MCF 10A (cell line): Measurements from ENCODE around the gene DNMT1. TPM values are rescaled to one million over a fixed set of nuclear protein-coding genes. Genes with fewer than 3 reads are reported as not detected.

ENCODE experiments used
- BruUV-seq: library from RNA; stranded (reverse); fragments of 400-500 nt; replicated peaks from 2 replicates; lab custom pipeline; 2021; lab: Mats Ljungman, UMichigan
- CTCF ChIA-PET: fragments of 300-600 bp; sonication (Branson Sonifier 250); formaldehyde crosslinking; extraction: SDS; loops from one replicate; lab custom pipeline; 2021; ENCODE audit warnings: antibody characterized with exemption, inconsistent platforms; lab: Yijun Ruan, JAX
- POLR2A ChIA-PET: fragments of 300-600, 350-650 bp; sonication (Branson Sonifier 250); formaldehyde crosslinking; extraction: SDS; loops from one replicate; lab custom pipeline; 2020; ENCODE audit warnings: antibody characterized with exemption, inconsistent platforms; lab: Yijun Ruan, JAX
- DNase-seq: peaks from one replicate; pipeline ENCODE4 v3.0.0-alpha.2; 2018; ENCODE audit not compliant: unreplicated experiment
- H3K27ac Mint-ChIP-seq: one replicate; pipeline ENCODE4 v1.8.0; 2022; ENCODE audit warnings: mild to moderate bottlenecking, low read depth, mixed read lengths; ENCODE audit not compliant: unreplicated experiment
- H3K27me3 Mint-ChIP-seq: one replicate; pipeline ENCODE4 v1.8.0; 2022; ENCODE audit warnings: mixed read lengths; ENCODE audit not compliant: insufficient read depth, unreplicated experiment
- H3K36me3 Mint-ChIP-seq: one replicate; pipeline ENCODE4 v1.8.0; 2022; ENCODE audit warnings: mild to moderate bottlenecking, moderate library complexity, mixed read lengths; ENCODE audit not compliant: insufficient read depth, unreplicated experiment
- H3K4me1 Mint-ChIP-seq: one replicate; pipeline ENCODE4 v1.8.0; 2022; ENCODE audit warnings: mixed read lengths; ENCODE audit not compliant: insufficient read depth, unreplicated experiment
- H3K4me3 Mint-ChIP-seq: one replicate; pipeline ENCODE4 v1.8.0; 2022; ENCODE audit warnings: mild to moderate bottlenecking, moderate library complexity, mixed read lengths; ENCODE audit not compliant: unreplicated experiment
- H3K9me3 Mint-ChIP-seq: one replicate; pipeline ENCODE4 v1.8.0; 2022; ENCODE audit warnings: mixed read lengths; ENCODE audit not compliant: unreplicated experiment
- CTCF ChIP-seq: fragments of 200-600 bp; IDR thresholded peaks from one replicate; pipeline ENCODE4 v1.8.0; 2022; ENCODE audit warnings: antibody characterized with exemption, mild to moderate bottlenecking; ENCODE audit not compliant: unreplicated experiment
- intact Hi-C: fragments of 100-400 bp; cut with micrococcal nuclease; formaldehyde crosslinking; loops from 2 replicates; pipeline ENCODE4 v1.14.1; 2022
- total RNA-seq: library from RNA; stranded (reverse); gene quantifications from 2 replicates; pipeline ENCODE4 v1.2.3, GENCODE V29; 2022

Gene DNMT1
- total RNA-seq, 1 experiment from 2014 or later, result 76.4 TPM

- intact Hi-C loops, result no loop called here
- peak overlapping the region; percentile 51 for H3K27ac Mint-ChIP-seq
- no peak for DNase-seq
- ChIA-PET POLR2A (no interaction called here), CTCF (no interaction called here)
- no peaks in the 10 kb centered on the region for H3K9me3 Mint-ChIP-seq
- BruUV-seq, result no TSS peak
- peaks cover 79% of the 10 kb centered on the region for H3K36me3 Mint-ChIP-seq
- H3K4me1 Mint-ChIP-seq, result no peaks in the 10 kb centered on the region
- H3K4me3 Mint-ChIP-seq, result no peak overlapping the region
- no peak for TF ChIP-seq CTCF
- no peaks in the 10 kb centered on the region for H3K27me3 Mint-ChIP-seq
Measured at GRCh38 chr19:10166046-10166445, 28.7 kb downstream of the DNMT1 start.

- H3K4me3 Mint-ChIP-seq, result no peak overlapping the region
- peaks cover 84% of the 10 kb centered on the region for H3K36me3 Mint-ChIP-seq
- H3K9me3 Mint-ChIP-seq, result no peaks in the 10 kb centered on the region
- ChIA-PET POLR2A (interaction anchor here (0.6 kb wide), 1 partner anchor 43 kb away, joined by 3 read pairs; no protein-coding TSS in a partner anchor), CTCF (no interaction called here)
- no peak overlapping the region for H3K27ac Mint-ChIP-seq
- H3K4me1 Mint-ChIP-seq, result no peaks in the 10 kb centered on the region
- BruUV-seq, result no TSS peak
- DNase-seq, result no peak
- intact Hi-C loops, result no loop called here
- H3K27me3 Mint-ChIP-seq, result no peaks in the 10 kb centered on the region
- no peak for TF ChIP-seq CTCF
Measured at GRCh38 chr19:10163536-10163935, 31.2 kb downstream of the DNMT1 start.

- no peak for DNase-seq
Measured at GRCh38 chr19:10159610-10160009, 35.1 kb downstream of the DNMT1 start.

GRCh38 chr19:10158485-10158884 is 36.3 kb downstream of the DNMT1 start:
- CTCF ChIA-PET, result interaction anchor here (0.6 to 1.1 kb wide), 2 partner anchors 59 to 232 kb away, joined by 3 read pairs; no protein-coding TSS in a partner anchor
- no peaks in the 10 kb centered on the region for H3K9me3 Mint-ChIP-seq
- POLR2A ChIA-PET, result no interaction called here
- no peaks in the 10 kb centered on the region for H3K27me3 Mint-ChIP-seq
- BruUV-seq, result no TSS peak
- H3K36me3 Mint-ChIP-seq, result peaks cover 88% of the 10 kb centered on the region
- no peak overlapping the region for H3K27ac Mint-ChIP-seq
- no peak overlapping the region for H3K4me3 Mint-ChIP-seq
- no peak for TF ChIP-seq CTCF
- intact Hi-C loops, result no loop called here
- no peak for DNase-seq
- no peaks in the 10 kb centered on the region for H3K4me1 Mint-ChIP-seq

More at GRCh38 chr19:10159610-10160009, 35.1 kb downstream of the DNMT1 start:
- CTCF ChIA-PET, result interaction anchor here (1.1 kb wide), 1 partner anchor 60 kb away, joined by 3 read pairs; no protein-coding TSS in a partner anchor
- Mint-ChIP-seq H3K9me3 (no peaks in the 10 kb centered on the region), H3K36me3 (peaks cover 83% of the 10 kb centered on the region), H3K4me3 (no peak overlapping the region), H3K4me1 (no peaks in the 10 kb centered on the region), H3K27ac (no peak overlapping the region), H3K27me3 (no peaks in the 10 kb centered on the region)
- POLR2A ChIA-PET, result no interaction called here
- TF ChIP-seq CTCF, result no peak
- intact Hi-C loops, result no loop called here
- no TSS peak for BruUV-seq
